Spinal cord (tissue), 10 donors: ENCODE measurements around the gene HECTD4. TPM values are rescaled to one million over a fixed set of nuclear protein-coding genes. Genes with fewer than 3 reads are reported as not detected.
A peak's percentile ranks its signal among the peaks of the same experiment; 100 is the strongest.

Experiments used
- DNase-seq, 6 donors: peaks; one replicate each; pipeline versions ENCODE4 v3.0.0 to v3.0.0-alpha.2; 2013 to 2015; ENCODE audit warnings: low spot score in 6 of 6, low read depth in 4 of 6
- H3K27ac ChIP-seq: one replicate; pipeline ENCODE4 v1.5.1; 2013; ENCODE audit warnings: low read depth, low read length, control low read depth
- H3K27me3 ChIP-seq: one replicate; pipeline ENCODE4 v1.6.1; 2013; ENCODE audit warnings: low read length; ENCODE audit not compliant: control insufficient read depth, insufficient read depth
- H3K36me3 ChIP-seq: one replicate; pipeline ENCODE4 v1.6.1; 2013; ENCODE audit warnings: low read length; ENCODE audit not compliant: control insufficient read depth, insufficient read depth
- H3K4me1 ChIP-seq: one replicate; pipeline ENCODE4 v1.6.1; 2013; ENCODE audit warnings: low read length; ENCODE audit not compliant: control insufficient read depth, insufficient read depth
- H3K4me3 ChIP-seq: one replicate; pipeline ENCODE4 v1.5.1; 2013; ENCODE audit warnings: low read depth, low read length, control low read depth
- H3K9me3 ChIP-seq: one replicate; pipeline ENCODE4 v1.6.1; 2013; ENCODE audit warnings: low read length; ENCODE audit not compliant: control insufficient read depth, insufficient read depth
- WGBS: methylation state at CpG from one replicate; pipeline ENCODE4 v1.1.5; 2013; ENCODE audit warnings: missing lambda C conversion rate; ENCODE audit not compliant: insufficient coverage; 5-methylcytosine and 5-hydroxymethylcytosine counted together
- polyA plus RNA-seq, 2 donors: library from polyadenylated mRNA; unstranded; fragments of 120-200 nt; gene quantifications; one replicate each; pipeline ENCODE4 v1.2.1, GENCODE V29; 2013; ENCODE audit not compliant: insufficient read length in 2 of 2
- total RNA-seq, 2 donors: library from RNA; depleted of rRNA in 1 of 2; stranded (reverse); fragments of 120-200 nt in 1 of 2; fragments of >200 nt in 1 of 2; gene quantifications; one replicate each; pipeline versions ENCODE4 v1.2.3 to v1.2.4, GENCODE V29; 2013 to 2014
- donor health status: healthy.

Gene HECTD4
- total and polyA plus RNA-seq, 4 donors, result 54.0 to 121 (median 111) TPM

- Histone ChIP-seq H3K9me3 (no peaks in the 10 kb centered on the region), H3K4me3 (no peak overlapping the region), H3K36me3 (peaks cover 77% of the 10 kb centered on the region), H3K27ac (no peak overlapping the region), H3K27me3 (no peaks in the 10 kb centered on the region), H3K4me1 (peaks cover 37% of the 10 kb centered on the region)
- WGBS, result 96% methylated on average over 4 of the region's 4 CpGs
- DNase-seq, result no peak
Observed at GRCh38 chr12:112180422-112180821, 201.8 kb downstream of the HECTD4 start.

- no peaks in the 10 kb centered on the region for H3K27me3 ChIP-seq
- 100% methylated on average over 2 of the region's 2 CpGs for WGBS
- H3K27ac ChIP-seq, result no peak overlapping the region
- H3K9me3 ChIP-seq, result no peaks in the 10 kb centered on the region
- no peak overlapping the region for H3K4me3 ChIP-seq
- no peak for DNase-seq
- peaks cover 37% of the 10 kb centered on the region for H3K4me1 ChIP-seq
- H3K36me3 ChIP-seq, result peaks cover 76% of the 10 kb centered on the region
Observed at GRCh38 chr12:112179916-112180315, 202.3 kb downstream of the HECTD4 start.

- Histone ChIP-seq H3K4me1 (peaks cover 33% of the 10 kb centered on the region), H3K27me3 (no peaks in the 10 kb centered on the region), H3K36me3 (peaks cover 76% of the 10 kb centered on the region), H3K4me3 (no peak overlapping the region), H3K9me3 (no peaks in the 10 kb centered on the region), H3K27ac (no peak overlapping the region)
- WGBS, result 95% methylated on average over 8 of the region's 11 CpGs
- DNase-seq, result no peak
Observed at GRCh38 chr12:112179341-112179740, 202.9 kb downstream of the HECTD4 start.

- H3K27ac ChIP-seq, result no peak overlapping the region
- no peaks in the 10 kb centered on the region for H3K9me3 ChIP-seq
- H3K36me3 ChIP-seq, result peaks cover 76% of the 10 kb centered on the region
- H3K4me1 ChIP-seq, result peaks cover 27% of the 10 kb centered on the region
- WGBS, result over 99% methylated on average over 15 of the region's 15 CpGs
- no peak for DNase-seq
- H3K4me3 ChIP-seq, result no peak overlapping the region
- no peaks in the 10 kb centered on the region for H3K27me3 ChIP-seq
Observed at GRCh38 chr12:112178796-112179195, 203.4 kb downstream of the HECTD4 start.

GRCh38 chr12:112176321-112177010 is 205.8 kb downstream of the HECTD4 start:
- Histone ChIP-seq H3K4me3 (no peak overlapping the region), H3K36me3 (peaks cover 83% of the 10 kb centered on the region), H3K9me3 (no peaks in the 10 kb centered on the region), H3K27me3 (no peaks in the 10 kb centered on the region), H3K27ac (peak overlapping the region; percentile 73), H3K4me1 (peaks cover 11% of the 10 kb centered on the region)
- DNase-seq, result no peak
- 92% methylated on average over 5 of the region's 11 CpGs for WGBS

GRCh38 chr12:112175361-112176155 is 206.7 kb downstream of the HECTD4 start:
- Histone ChIP-seq H3K36me3 (peaks cover 85% of the 10 kb centered on the region), H3K27me3 (no peaks in the 10 kb centered on the region), H3K9me3 (no peaks in the 10 kb centered on the region), H3K27ac (peak overlapping the region; percentile 73), H3K4me1 (peaks cover 9% of the 10 kb centered on the region), H3K4me3 (no peak overlapping the region)
- WGBS, result 95% methylated on average over 14 of the region's 20 CpGs
- no peak for DNase-seq

GRCh38 chr12:112172556-112173324 is 209.5 kb downstream of the HECTD4 start:
- no peaks in the 10 kb centered on the region for H3K27me3 ChIP-seq
- WGBS, result 95% methylated on average over 17 of the region's 21 CpGs
- no peak for DNase-seq
- H3K36me3 ChIP-seq, result peaks cover 86% of the 10 kb centered on the region
- no peak overlapping the region for H3K27ac ChIP-seq
- peaks cover 9% of the 10 kb centered on the region for H3K4me1 ChIP-seq
- H3K4me3 ChIP-seq, result no peak overlapping the region
- no peaks in the 10 kb centered on the region for H3K9me3 ChIP-seq

- H3K4me1 ChIP-seq, result peaks cover 5% of the 10 kb centered on the region
- 95% methylated on average over 14 of the region's 17 CpGs for WGBS
- H3K27me3 ChIP-seq, result no peaks in the 10 kb centered on the region
- no peaks in the 10 kb centered on the region for H3K9me3 ChIP-seq
- H3K27ac ChIP-seq, result no peak overlapping the region
- no peak overlapping the region for H3K4me3 ChIP-seq
- H3K36me3 ChIP-seq, result peaks cover 93% of the 10 kb centered on the region
- no peak for DNase-seq
Observed at GRCh38 chr12:112170971-112171596, 211.1 kb downstream of the HECTD4 start.

GRCh38 chr12:112170376-112170775 is 211.9 kb downstream of the HECTD4 start:
- Histone ChIP-seq H3K4me1 (no peaks in the 10 kb centered on the region), H3K4me3 (no peak overlapping the region), H3K36me3 (peaks cover 94% of the 10 kb centered on the region), H3K27ac (no peak overlapping the region), H3K9me3 (no peaks in the 10 kb centered on the region), H3K27me3 (no peaks in the 10 kb centered on the region)
- 92% methylated on average over 2 of the region's 8 CpGs for WGBS
- no peak for DNase-seq
